Tibial artery (tissue), 4 donors: ENCODE results near the gene ZNF71.

Source experiments
- DNase-seq, 2 donors: peaks; one replicate each; pipeline ENCODE4 v3.0.0-alpha.2; 2019
- H3K27ac ChIP-seq, 2 donors: fragments of 200-600 bp; sonication (generic) in 1 of 2; 1 replicate in 1 of 2; 2 replicates in 1 of 2; pipeline ENCODE4 v1.5.1; 2018 to 2019; ENCODE audit warnings: mild to moderate bottlenecking in 1 of 2
- H3K27me3 ChIP-seq, 2 donors: fragments of 200-600 bp; sonication (generic) in 1 of 2; one replicate each; pipeline versions ENCODE4 v1.5.1 to v1.6.0; 2016 to 2019
- H3K36me3 ChIP-seq, 3 donors: fragments of 200-600 bp; sonication (generic) in 2 of 3; one replicate each; pipeline ENCODE4 v1.5.1; 2016 to 2019; ENCODE audit warnings: mild to moderate bottlenecking in 2 of 3
- H3K4me1 ChIP-seq, 4 donors: fragments of 200-600 bp; sonication (generic) in 2 of 4; 1 replicate in 3 of 4; 2 replicates in 1 of 4; pipeline ENCODE4 v1.5.1; 2016 to 2019
- H3K4me3 ChIP-seq, 2 donors: fragments of 200-600 bp; sonication (generic) in 1 of 2; 1 replicate in 1 of 2; 2 replicates in 1 of 2; pipeline ENCODE4 v1.5.1; 2018 to 2019; ENCODE audit warnings: mild to moderate bottlenecking in 2 of 2
- H3K9me3 ChIP-seq, 3 donors: fragments of 200-600 bp; sonication (generic) in 1 of 3; one replicate each; pipeline ENCODE4 v1.5.1; 2016 to 2019
- intact Hi-C: fragments of 100-400 bp; cut with DNase I; formaldehyde crosslinking; loops from one replicate; pipeline ENCODE4 v1.15.0; 2023; ENCODE audit warnings: low total_unique reads
- TF ChIP-seq, protein P1 (sequence below), 2 experiments: fragments of 200-600 bp in 1 of 2; fragments of 450-650 bp in 1 of 2; IDR thresholded peaks; one replicate each; pipeline ENCODE4 v1.5.1; 2017 to 2019; ENCODE audit warnings: antibody characterized with exemption in 2 of 2, mild to moderate bottlenecking in 1 of 2, moderate library complexity in 1 of 2

ZNF71 gene

DNA sequence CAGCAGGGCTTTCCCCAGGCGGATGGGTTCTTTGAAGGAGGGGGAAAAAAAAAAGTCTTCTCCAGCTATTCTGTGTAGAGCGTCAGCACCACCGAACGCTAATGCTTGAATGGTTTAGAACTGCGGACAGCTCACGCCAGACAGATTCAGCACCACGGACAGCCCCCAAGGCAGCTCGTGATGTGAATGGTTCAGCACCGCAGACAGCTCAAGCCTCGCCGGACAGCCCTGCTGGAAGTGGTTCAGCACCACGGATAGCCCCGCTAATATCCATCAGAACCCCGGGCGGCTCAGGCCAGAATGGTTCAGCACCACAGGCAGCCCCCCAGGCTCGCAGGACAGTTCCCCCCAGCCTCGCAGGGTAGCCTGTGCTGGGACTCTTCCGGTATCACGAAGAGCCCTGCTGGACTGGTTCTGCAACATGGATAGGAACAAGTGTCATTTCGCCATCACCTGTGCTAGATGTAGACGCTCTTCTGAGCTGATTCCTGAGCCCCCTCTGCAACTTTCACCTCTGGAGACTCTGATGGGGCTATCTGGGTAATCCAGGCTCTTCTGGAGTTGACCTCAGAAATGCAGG, 43.0 kb downstream of the ZNF71 start:
- intact Hi-C loops, result no loop called here
- H3K27me3 ChIP-seq, result peaks cover 0 to 6% of the 10 kb centered on the region in 2 donors
- H3K27ac ChIP-seq, result no peak overlapping the region
- H3K4me3 ChIP-seq, result no peak overlapping the region
- DNase-seq, result peak in 1 of 2 donors; percentile 39
- peaks cover 0 to 13% (median 0%) of the 10 kb centered on the region in 3 donors for H3K36me3 ChIP-seq
- TF ChIP-seq, protein P1, sequence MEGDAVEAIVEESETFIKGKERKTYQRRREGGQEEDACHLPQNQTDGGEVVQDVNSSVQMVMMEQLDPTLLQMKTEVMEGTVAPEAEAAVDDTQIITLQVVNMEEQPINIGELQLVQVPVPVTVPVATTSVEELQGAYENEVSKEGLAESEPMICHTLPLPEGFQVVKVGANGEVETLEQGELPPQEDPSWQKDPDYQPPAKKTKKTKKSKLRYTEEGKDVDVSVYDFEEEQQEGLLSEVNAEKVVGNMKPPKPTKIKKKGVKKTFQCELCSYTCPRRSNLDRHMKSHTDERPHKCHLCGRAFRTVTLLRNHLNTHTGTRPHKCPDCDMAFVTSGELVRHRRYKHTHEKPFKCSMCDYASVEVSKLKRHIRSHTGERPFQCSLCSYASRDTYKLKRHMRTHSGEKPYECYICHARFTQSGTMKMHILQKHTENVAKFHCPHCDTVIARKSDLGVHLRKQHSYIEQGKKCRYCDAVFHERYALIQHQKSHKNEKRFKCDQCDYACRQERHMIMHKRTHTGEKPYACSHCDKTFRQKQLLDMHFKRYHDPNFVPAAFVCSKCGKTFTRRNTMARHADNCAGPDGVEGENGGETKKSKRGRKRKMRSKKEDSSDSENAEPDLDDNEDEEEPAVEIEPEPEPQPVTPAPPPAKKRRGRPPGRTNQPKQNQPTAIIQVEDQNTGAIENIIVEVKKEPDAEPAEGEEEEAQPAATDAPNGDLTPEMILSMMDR (IDR thresholded peaks at IDR 0.05), result no peak
- no peaks in the 10 kb centered on the region for H3K4me1 ChIP-seq
- peaks cover 0 to 53% (median 27%) of the 10 kb centered on the region in 3 donors for H3K9me3 ChIP-seq

GRCh38 chr19:56639217-56639616, 44.1 kb downstream of the ZNF71 start:
- intact Hi-C loops, result no loop called here
- H3K36me3 ChIP-seq, result peaks cover 0 to 2% (median 0%) of the 10 kb centered on the region in 3 donors
- peaks cover 0 to 52% (median 16%) of the 10 kb centered on the region in 3 donors for H3K9me3 ChIP-seq
- peaks cover 0 to 15% of the 10 kb centered on the region in 2 donors for H3K27me3 ChIP-seq
- H3K4me1 ChIP-seq, result no peaks in the 10 kb centered on the region
- no peak overlapping the region for H3K4me3 ChIP-seq
- TF ChIP-seq, protein P1 (IDR thresholded peaks at IDR 0.05), result no peak
- no peak for DNase-seq
- no peak overlapping the region for H3K27ac ChIP-seq

DNA sequence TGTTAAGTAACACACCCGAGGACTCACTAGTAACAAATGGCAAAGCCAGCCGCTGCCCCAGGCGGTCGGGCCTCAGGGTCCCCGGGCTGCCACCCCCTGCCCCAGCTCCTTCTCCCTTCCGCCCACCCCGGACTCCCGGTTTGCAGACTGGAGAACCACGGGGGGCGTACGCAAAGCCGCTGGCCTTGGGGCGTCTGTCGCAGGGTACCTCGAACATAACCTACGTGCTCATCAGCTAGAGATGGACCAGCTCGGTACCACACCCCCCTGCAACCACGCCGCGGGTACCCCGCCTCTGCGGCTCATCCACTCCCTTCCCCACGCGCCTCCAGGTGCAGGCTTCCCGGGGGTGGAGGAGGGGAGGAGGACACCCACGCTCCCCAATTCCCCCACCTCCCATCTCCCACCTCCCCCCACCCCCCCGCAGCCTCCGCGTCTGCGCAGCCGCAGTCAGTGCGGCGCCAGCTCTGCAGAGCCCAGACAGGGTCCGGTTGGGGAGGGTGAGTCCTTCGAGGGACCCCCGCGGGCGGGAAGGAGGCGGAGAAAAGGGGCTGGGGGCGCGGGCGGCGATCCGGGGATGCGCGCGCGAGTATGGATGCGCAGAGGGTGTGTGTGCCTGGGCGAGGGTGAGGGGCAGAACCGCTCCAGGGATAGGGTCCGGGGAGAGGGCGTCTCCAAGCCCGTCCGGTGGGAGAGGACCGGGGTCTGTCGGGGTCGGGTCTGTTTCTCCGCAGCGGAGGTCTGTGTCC, 47.8 kb downstream of the ZNF71 start, which contains the start of gene SMIM17:
TSS of gene SMIM17 (plus strand) at position 449 of the 749 bp plus-strand sequence. CDS start 2,509 bp downstream, outside the sequence.
- Histone ChIP-seq H3K4me1 (no peaks in the 10 kb centered on the region), H3K4me3 (no peak within 1 kb of the TSS), H3K27ac (no peak within 1 kb of the TSS), H3K36me3 (peaks cover 0 to 12% (median 0%) of the 10 kb centered on the region in 3 donors), H3K9me3 (peaks cover 0 to 35% (median 18%) of the 10 kb centered on the region in 3 donors), H3K27me3 (peaks cover 0 to 15% of the 10 kb centered on the region in 2 donors)
- TF ChIP-seq, protein P1 (IDR thresholded peaks at IDR 0.05), result no peak
- intact Hi-C loops, result no loop called here
- DNase-seq, result no peak

- Histone ChIP-seq H3K36me3 (peaks cover 0 to 12% (median 0%) of the 10 kb centered on the region in 3 donors), H3K27me3 (peaks cover 0 to 15% of the 10 kb centered on the region in 2 donors), H3K4me1 (no peaks in the 10 kb centered on the region), H3K27ac (no peak overlapping the region), H3K9me3 (peaks cover 0 to 29% (median 15%) of the 10 kb centered on the region in 3 donors), H3K4me3 (no peak overlapping the region)
- DNase-seq, result no peak
- intact Hi-C loops, result no loop called here
- TF ChIP-seq, protein P1 (IDR thresholded peaks at IDR 0.05), result no peak
These were observed 48.4 kb downstream of the ZNF71 start for GRCh38 chr19:56643460-56643955.

GRCh38 chr19:56654151-56654550, 59.0 kb downstream of the ZNF71 start:
- H3K4me1 ChIP-seq, result no peaks in the 10 kb centered on the region
- TF ChIP-seq, protein P1 (IDR thresholded peaks at IDR 0.05), result no peak
- H3K27me3 ChIP-seq, result no peaks in the 10 kb centered on the region
- no peak for DNase-seq
- intact Hi-C loops, result no loop called here
- peaks cover 0 to 6% (median 5%) of the 10 kb centered on the region in 3 donors for H3K9me3 ChIP-seq
- H3K27ac ChIP-seq, result no peak overlapping the region
- H3K4me3 ChIP-seq, result no peak overlapping the region
- no peaks in the 10 kb centered on the region for H3K36me3 ChIP-seq
